SK-N-SH treated with all-trans-retinoic acid at 6 μM for 48 hours (cell line): ENCODE measurements around the gene QRICH1.

ENCODE experiments used
- ARNTL ChIP-seq: fragments of 450-650 bp; formaldehyde crosslinking; IDR thresholded peaks from 2 replicates; pipeline ENCODE4 v1.5.0; 2020; ENCODE audit warnings: low read depth, mild to moderate bottlenecking, moderate library complexity, borderline replicate concordance
- BACH2 ChIP-seq: fragments of 250-450 bp; sonication (Bioruptor Pico); IDR thresholded peaks from 2 replicates; pipeline ENCODE4 v1.9.0; 2021; ENCODE audit warnings: mild to moderate bottlenecking, borderline replicate concordance
- CSDC2 ChIP-seq: fragments of 250-450 bp; sonication (Bioruptor Pico); IDR thresholded peaks from 2 replicates; pipeline ENCODE4 v1.5.0; 2020; ENCODE audit warnings: mild to moderate bottlenecking, moderate library complexity
- ESRRG ChIP-seq: fragments of 250-450 bp; sonication (Bioruptor Pico); IDR thresholded peaks from 2 replicates; pipeline ENCODE4 v1.6.1; 2021; ENCODE audit warnings: mild to moderate bottlenecking
- PATZ1 ChIP-seq: fragments of 250-450 bp; sonication (Bioruptor Pico); IDR thresholded peaks from 2 replicates; pipeline ENCODE4 v1.8.0; 2020; ENCODE audit warnings: mild to moderate bottlenecking, moderate library complexity, borderline replicate concordance
- SNAI2 ChIP-seq: fragments of 250-450 bp; sonication (Bioruptor Pico); IDR thresholded peaks from 2 replicates; pipeline ENCODE4 v1.5.0; 2020; ENCODE audit warnings: mild to moderate bottlenecking, moderate library complexity
- TCF4 ChIP-seq: fragments of 250-450 bp; sonication (Bioruptor Pico); IDR thresholded peaks from 2 replicates; pipeline ENCODE4 v1.8.0; 2021; ENCODE audit warnings: mild to moderate bottlenecking, moderate library complexity, borderline replicate concordance
- TOX ChIP-seq: fragments of 250-450 bp; sonication (Bioruptor Pico); IDR thresholded peaks from 2 replicates; pipeline ENCODE4 v1.8.0; 2021; ENCODE audit warnings: mild to moderate bottlenecking, moderate library complexity, borderline replicate concordance
- TF ChIP-seq, protein P1 (sequence below): fragments of 250-450 bp; sonication (Bioruptor Pico); IDR thresholded peaks from 2 replicates; pipeline ENCODE4 v1.8.0; 2021; ENCODE audit warnings: low read depth, mild to moderate bottlenecking, moderate library complexity, borderline replicate concordance
- TF ChIP-seq, protein P2 (sequence below): fragments of 250-450 bp; sonication (Bioruptor Pico); IDR thresholded peaks from 2 replicates; pipeline ENCODE4 v1.5.1; 2020; ENCODE audit warnings: low read depth, mild to moderate bottlenecking, moderate library complexity

DNA sequence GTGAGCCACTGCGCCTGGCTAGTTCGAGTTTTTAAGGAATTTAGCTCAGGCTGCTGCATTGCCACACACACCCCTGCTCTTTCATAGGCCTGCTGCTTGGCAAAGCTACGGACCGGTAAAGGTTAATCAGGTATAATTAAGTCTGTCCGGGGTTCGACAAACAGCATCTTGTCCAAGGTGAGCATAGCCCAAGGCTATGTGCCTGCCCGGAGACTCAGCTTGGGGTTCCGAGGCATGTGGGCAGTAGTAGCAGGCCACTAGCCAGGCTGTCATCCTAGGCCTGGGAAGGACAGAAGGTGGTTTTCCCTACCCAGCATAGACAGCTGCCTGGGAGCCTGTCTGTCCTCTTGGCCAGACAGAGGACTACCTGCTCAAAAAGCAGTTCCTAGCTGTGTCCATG, 97.2 kb downstream of the QRICH1 start:
- TF ChIP-seq SNAI2 (CRISPR knock-in tag) (no peak), ESRRG (CRISPR knock-in tag) (no peak), PATZ1 (no peak), CSDC2 (CRISPR knock-in tag) (no peak), ARNTL (CRISPR knock-in tag) (no peak), BACH2 (CRISPR knock-in tag) (no peak), TCF4 (CRISPR knock-in tag) (no peak), TOX (CRISPR knock-in tag) (no peak)
- TF ChIP-seq, protein P1, sequence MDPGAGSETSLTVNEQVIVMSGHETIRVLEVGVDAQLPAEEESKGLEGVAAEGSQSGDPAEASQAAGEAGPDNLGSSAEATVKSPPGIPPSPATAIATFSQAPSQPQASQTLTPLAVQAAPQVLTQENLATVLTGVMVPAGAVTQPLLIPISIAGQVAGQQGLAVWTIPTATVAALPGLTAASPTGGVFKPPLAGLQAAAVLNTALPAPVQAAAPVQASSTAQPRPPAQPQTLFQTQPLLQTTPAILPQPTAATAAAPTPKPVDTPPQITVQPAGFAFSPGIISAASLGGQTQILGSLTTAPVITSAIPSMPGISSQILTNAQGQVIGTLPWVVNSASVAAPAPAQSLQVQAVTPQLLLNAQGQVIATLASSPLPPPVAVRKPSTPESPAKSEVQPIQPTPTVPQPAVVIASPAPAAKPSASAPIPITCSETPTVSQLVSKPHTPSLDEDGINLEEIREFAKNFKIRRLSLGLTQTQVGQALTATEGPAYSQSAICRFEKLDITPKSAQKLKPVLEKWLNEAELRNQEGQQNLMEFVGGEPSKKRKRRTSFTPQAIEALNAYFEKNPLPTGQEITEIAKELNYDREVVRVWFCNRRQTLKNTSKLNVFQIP (CRISPR knock-in tag) = no peak
- TF ChIP-seq, protein P2, sequence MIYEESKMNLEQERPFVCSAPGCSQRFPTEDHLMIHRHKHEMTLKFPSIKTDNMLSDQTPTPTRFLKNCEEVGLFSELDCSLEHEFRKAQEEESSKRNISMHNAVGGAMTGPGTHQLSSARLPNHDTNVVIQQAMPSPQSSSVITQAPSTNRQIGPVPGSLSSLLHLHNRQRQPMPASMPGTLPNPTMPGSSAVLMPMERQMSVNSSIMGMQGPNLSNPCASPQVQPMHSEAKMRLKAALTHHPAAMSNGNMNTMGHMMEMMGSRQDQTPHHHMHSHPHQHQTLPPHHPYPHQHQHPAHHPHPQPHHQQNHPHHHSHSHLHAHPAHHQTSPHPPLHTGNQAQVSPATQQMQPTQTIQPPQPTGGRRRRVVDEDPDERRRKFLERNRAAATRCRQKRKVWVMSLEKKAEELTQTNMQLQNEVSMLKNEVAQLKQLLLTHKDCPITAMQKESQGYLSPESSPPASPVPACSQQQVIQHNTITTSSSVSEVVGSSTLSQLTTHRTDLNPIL (CRISPR knock-in tag) = no peak
